GM12878 (cell line): ENCODE data around the gene MDFIC2. TPM values are rescaled to one million over a fixed set of nuclear protein-coding genes. Genes with fewer than 3 reads are reported as not detected.

Experiments
- ATAC-seq: fragments of 200-7000 bp; cut with Tn5 transposase; 3 replicates; pipeline ENCODE4 v1.9.1; 2020; ENCODE audit warnings: mild to moderate bottlenecking, moderate library complexity
- BruUV-seq: library from RNA; stranded (reverse); fragments of 400-500 nt; replicated peaks from 2 replicates; lab custom pipeline; 2021; lab: Mats Ljungman, UMichigan
- CTCF ChIA-PET: fragments of 300-600 bp; sonication (Branson Sonifier 250); formaldehyde crosslinking; extraction: SDS; loops from one replicate; lab custom pipeline; 2021; ENCODE audit warnings: inconsistent platforms; lab: Yijun Ruan, JAX
- POLR2A ChIA-PET: fragments of 350-600 bp; formaldehyde crosslinking; extraction: SDS; loops from one replicate; lab custom pipeline; 2021; ENCODE audit warnings: inconsistent platforms; lab: Charles Lee
- RAD21 ChIA-PET: fragments of 300-600 bp; sonication (Branson Sonifier 250); formaldehyde crosslinking; loops from one replicate; lab custom pipeline; 2023; ENCODE audit warnings: antibody characterized with exemption; ENCODE audit not compliant: unreplicated experiment; lab: Charles Lee
- SMC1A ChIA-PET: fragments of 300-600 bp; sonication (Branson Sonifier 250); formaldehyde crosslinking; loops from one replicate; lab custom pipeline; 2023; ENCODE audit not compliant: unreplicated experiment, uncharacterized antibody; lab: Charles Lee
- DNase-seq: peaks from one replicate; pipeline ENCODE4 v3.0.0-alpha.2; 2011; ENCODE audit warnings: low read depth, low spot score
- FAIRE-seq: peaks from 3 replicates; lab custom pipeline; 2011; peaks lifted over from hg19 to GRCh38; lab: Jason Lieb, UNC
- H2AFZ ChIP-seq: 2 replicates; pipeline ENCODE4 v1.6.0; 2011; ENCODE audit warnings: low read depth, low read length, control low read depth; ENCODE audit not compliant: control insufficient read depth
- H3K27ac ChIP-seq: 2 replicates; pipeline ENCODE4 v1.5.1; 2011; ENCODE audit warnings: control low read depth; ENCODE audit not compliant: control insufficient read depth, insufficient read depth
- H3K27me3 ChIP-seq, 2 experiments: replicated peaks in 1 of 2; 2 replicates each; pipeline versions ENCODE4 v1.6.0 to v1.6.1; 2011; ENCODE audit warnings: low read length in 1 of 2; ENCODE audit not compliant: control insufficient read depth in 2 of 2, insufficient read depth in 2 of 2
- H3K36me3 ChIP-seq, 2 experiments: 2 replicates each; pipeline ENCODE4 v1.5.1; 2011; ENCODE audit warnings: low read length in 1 of 2; ENCODE audit not compliant: control insufficient read depth in 2 of 2, insufficient read depth in 2 of 2
- H3K4me1 ChIP-seq: 2 replicates; pipeline ENCODE4 v1.6.1; 2011; ENCODE audit warnings: mild to moderate bottlenecking, low read length, moderate library complexity, mixed read lengths; ENCODE audit not compliant: control insufficient read depth, insufficient read depth
- H3K4me2 ChIP-seq: 2 replicates; pipeline ENCODE4 v1.6.0; 2011; ENCODE audit warnings: control low read depth; ENCODE audit not compliant: control insufficient read depth, insufficient read depth
- H3K4me3 ChIP-seq: fragments of 200-600 bp; sonication (generic); 2 replicates; pipeline ENCODE4 v1.5.1; 2016
- H3K79me2 ChIP-seq: 2 replicates; pipeline ENCODE4 v1.6.0; 2011; ENCODE audit warnings: low read length; ENCODE audit not compliant: control insufficient read depth, insufficient read depth
- H3K9ac ChIP-seq: 2 replicates; pipeline ENCODE4 v1.8.0; 2011; ENCODE audit warnings: low read length, control low read depth, mixed read lengths; ENCODE audit not compliant: control insufficient read depth, insufficient read depth
- H3K9me3 ChIP-seq: replicated peaks from 3 replicates; pipeline ENCODE4 v1.5.1; 2011; ENCODE audit warnings: mild to moderate bottlenecking, low read length; ENCODE audit not compliant: control insufficient read depth, insufficient read depth
- H4K20me1 ChIP-seq: 2 replicates; pipeline ENCODE4 v1.6.0; 2011; ENCODE audit not compliant: control insufficient read depth, insufficient read depth
- CHD4 ChIP-seq: fragments of 200-600 bp; sonication (generic); IDR thresholded peaks from 2 replicates; pipeline ENCODE4 v1.6.1; 2016; ENCODE audit warnings: mild to moderate bottlenecking
- CREM ChIP-seq: IDR thresholded peaks from 2 replicates; pipeline ENCODE4 v1.6.1; 2014; ENCODE audit warnings: antibody characterized with exemption, low read depth
- DPF2 ChIP-seq: fragments of 450-650 bp; IDR thresholded peaks from 2 replicates; pipeline ENCODE4 v1.6.1; 2017; ENCODE audit warnings: mild to moderate bottlenecking
- ESRRA ChIP-seq: IDR thresholded peaks from 2 replicates; pipeline ENCODE4 v1.6.1; 2012; ENCODE audit warnings: mild to moderate bottlenecking, low read length, improper control_type of control experiment
- MYB ChIP-seq: fragments of 150-350 bp; IDR thresholded peaks from 2 replicates; pipeline ENCODE4 v1.6.1; 2014; ENCODE audit warnings: mild to moderate bottlenecking, low read depth, low read length, borderline replicate concordance
- NBN ChIP-seq: fragments of 450-650 bp; IDR thresholded peaks from 2 replicates; pipeline ENCODE4 v1.6.1; 2016
- RCOR1 ChIP-seq: conservative IDR thresholded peaks from 2 replicates; pipeline ENCODE4 v1.6.1; 2012; ENCODE audit warnings: low read depth, low read length, improper control_type of control experiment
- SUPT20H ChIP-seq: IDR thresholded peaks from 2 replicates; pipeline ENCODE4 v1.6.1; 2011; ENCODE audit warnings: low read depth, mild to moderate bottlenecking, low read length, moderate library complexity, borderline replicate concordance; ENCODE audit not compliant: control insufficient read depth
- WRNIP1 ChIP-seq: IDR thresholded peaks from 2 replicates; pipeline ENCODE4 v1.6.1; 2011; ENCODE audit warnings: low read depth, low read length, improper control_type of control experiment, borderline replicate concordance
- ZZZ3 ChIP-seq: IDR thresholded peaks from 2 replicates; pipeline ENCODE4 v1.6.1; 2011; ENCODE audit warnings: low read depth; ENCODE audit not compliant: control insufficient read depth, insufficient read length
- WGBS: methylation state at CpG from one replicate; pipeline ENCODE4 v1.1.6; 2016; ENCODE audit warnings: low lambda C conversion rate; ENCODE audit not compliant: insufficient replicate concordance, insufficient coverage; ENCODE audit errors: missing lambda C conversion rate; 5-methylcytosine and 5-hydroxymethylcytosine counted together
- in situ Hi-C: fragments of 300-500 bp; cut with MboI; formaldehyde crosslinking; loops from 9 replicates; pipeline ENCODE4 v1.14.3; 2018; ENCODE audit warnings: mixed read lengths
- intact Hi-C: fragments of 100-400 bp; cut with micrococcal nuclease; formaldehyde crosslinking; loops from one replicate; pipeline ENCODE4 v1.14.2; 2022; ENCODE audit not compliant: unreplicated experiment
- polyA plus RNA-seq, 11 experiments: library from polyadenylated mRNA; depleted of rRNA in 4 of 11; unstranded in 6 of 11; stranded (reverse) in 5 of 11; fragments of >200 nt; fragmentation: Nextera tagmentation in 4 of 11; fragmentation: Illumina TruSeq in 1 of 11; extraction: Ambion mirVana in 4 of 11; extraction: Trizol in 1 of 11; gene quantifications; 1 replicate in 1 of 11; 2 replicates in 10 of 11; pipeline versions ENCODE4 v1.2.1 to v1.2.3, GENCODE V29; 2011 to 2016; ENCODE audit warnings: inconsistent platforms in 2 of 11, missing spikeins in 2 of 11, low read depth in 1 of 11
- total RNA-seq, 4 experiments: library from RNA; depleted of rRNA in 3 of 4; stranded (reverse); fragments of >200 nt in 3 of 4; fragmentation: Illumina TruSeq in 1 of 4; extraction: Trizol in 1 of 4; gene quantifications; 2 replicates each; pipeline versions ENCODE4 v1.2.1 to v1.2.3, GENCODE V29; 2013 to 2021
- TF ChIP-seq, protein P1 (sequence below): fragments of 150-350 bp; IDR thresholded peaks from 2 replicates; pipeline ENCODE4 v1.6.1; 2014; ENCODE audit warnings: mild to moderate bottlenecking, low read depth, low read length

The MDFIC2 gene
- total and polyA plus RNA-seq, 10 of the 15 experiments (the other 5 are each of a cell fraction or from before 2014, with no cell fraction given), result not detected

DNA sequence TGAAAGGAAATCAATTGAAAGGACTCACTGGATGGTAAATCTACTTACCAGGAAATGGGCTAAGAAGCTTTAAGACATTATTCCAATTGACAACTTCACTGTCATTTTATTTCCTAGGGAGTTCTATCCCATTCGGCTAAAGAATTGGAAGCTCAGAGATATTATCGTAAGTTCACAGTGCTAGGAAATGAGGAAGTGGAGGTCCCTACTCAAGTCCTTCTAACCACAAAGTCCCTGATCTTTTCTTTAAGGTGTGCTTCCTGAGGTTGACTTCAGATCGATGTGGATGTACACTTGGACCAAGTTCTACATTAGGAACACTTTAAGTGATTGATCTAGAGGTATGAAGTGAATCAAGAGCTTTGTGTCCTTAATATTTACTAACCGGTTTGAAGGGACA lies 63.6 kb downstream of the MDFIC2 start:
- H2AFZ ChIP-seq, result no peak overlapping the region
- H3K27me3 ChIP-seq, result no peaks in the 10 kb centered on the region
- TF ChIP-seq CHD4 (no peak), CREM (no peak), MYB (no peak), RCOR1 (no peak), NBN (no peak), DPF2 (no peak), WRNIP1 (no peak), SUPT20H (no peak), ESRRA (no peak), ZZZ3 (no peak)
- TF ChIP-seq, protein P1, sequence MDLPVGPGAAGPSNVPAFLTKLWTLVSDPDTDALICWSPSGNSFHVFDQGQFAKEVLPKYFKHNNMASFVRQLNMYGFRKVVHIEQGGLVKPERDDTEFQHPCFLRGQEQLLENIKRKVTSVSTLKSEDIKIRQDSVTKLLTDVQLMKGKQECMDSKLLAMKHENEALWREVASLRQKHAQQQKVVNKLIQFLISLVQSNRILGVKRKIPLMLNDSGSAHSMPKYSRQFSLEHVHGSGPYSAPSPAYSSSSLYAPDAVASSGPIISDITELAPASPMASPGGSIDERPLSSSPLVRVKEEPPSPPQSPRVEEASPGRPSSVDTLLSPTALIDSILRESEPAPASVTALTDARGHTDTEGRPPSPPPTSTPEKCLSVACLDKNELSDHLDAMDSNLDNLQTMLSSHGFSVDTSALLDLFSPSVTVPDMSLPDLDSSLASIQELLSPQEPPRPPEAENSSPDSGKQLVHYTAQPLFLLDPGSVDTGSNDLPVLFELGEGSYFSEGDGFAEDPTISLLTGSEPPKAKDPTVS, result no peak
- no peaks in the 10 kb centered on the region for H3K36me3 ChIP-seq
- DNase-seq (no peak), FAIRE-seq (no peak), ATAC-seq (no peak)
- intact Hi-C loops, result no loop called here
- 22% methylated on average over 4 of the region's 4 CpGs for WGBS
- H4K20me1 ChIP-seq, result no peaks in the 10 kb centered on the region
- H3K9me3 ChIP-seq, result no peaks in the 10 kb centered on the region
- ChIA-PET POLR2A (no interaction called here), SMC1A (no interaction called here), RAD21 (no interaction called here), CTCF (no interaction called here)
- H3K79me2 ChIP-seq, result no peaks in the 10 kb centered on the region
- BruUV-seq, result no TSS peak
- no peak overlapping the region for H3K9ac ChIP-seq
- H3K4me2 ChIP-seq, result no peak overlapping the region
- H3K4me3 ChIP-seq, result no peak overlapping the region
- no peak overlapping the region for H3K27ac ChIP-seq
- H3K4me1 ChIP-seq, result no peaks in the 10 kb centered on the region
- in situ Hi-C loops, result no loop called here
